Activated gamma-delta T cell treated with Interleukin-2 at 50 U/mL for 16 hours (primary cell): ENCODE measurements around the gene FGF14.

Experiments
- DNase-seq: peaks from one replicate; pipeline ENCODE4 v3.0.0-alpha.2; 2020

The FGF14 gene

GRCh38 chr13:102361113-102361512 lies 40.7 kb downstream of the FGF14 start:
- no peak for DNase-seq

- no peak for DNase-seq
Measured at GRCh38 chr13:102359264-102359663, 42.6 kb downstream of the FGF14 start.

GRCh38 chr13:102355251-102355650 lies 46.6 kb downstream of the FGF14 start:
- no peak for DNase-seq

DNA sequence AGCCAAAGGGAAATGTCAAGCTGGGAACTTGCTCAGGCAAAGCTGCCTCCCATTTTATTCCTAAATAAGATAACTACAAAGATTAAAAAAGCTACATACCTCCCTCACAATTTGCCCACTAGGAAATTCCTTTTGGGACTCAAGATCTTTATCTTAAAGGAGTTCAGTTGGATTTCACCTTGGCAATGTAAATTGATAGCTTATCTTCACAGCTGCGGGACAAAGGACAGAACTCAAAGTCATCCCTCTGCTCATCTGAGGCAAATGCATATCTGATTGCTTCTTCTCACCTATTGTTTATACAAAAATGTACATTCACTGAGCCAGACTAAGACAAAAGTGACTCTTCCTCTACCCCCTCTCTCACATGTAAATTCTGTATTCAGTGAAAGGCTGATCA lies 47.8 kb downstream of the FGF14 start:
- DNase-seq: no peak

DNA sequence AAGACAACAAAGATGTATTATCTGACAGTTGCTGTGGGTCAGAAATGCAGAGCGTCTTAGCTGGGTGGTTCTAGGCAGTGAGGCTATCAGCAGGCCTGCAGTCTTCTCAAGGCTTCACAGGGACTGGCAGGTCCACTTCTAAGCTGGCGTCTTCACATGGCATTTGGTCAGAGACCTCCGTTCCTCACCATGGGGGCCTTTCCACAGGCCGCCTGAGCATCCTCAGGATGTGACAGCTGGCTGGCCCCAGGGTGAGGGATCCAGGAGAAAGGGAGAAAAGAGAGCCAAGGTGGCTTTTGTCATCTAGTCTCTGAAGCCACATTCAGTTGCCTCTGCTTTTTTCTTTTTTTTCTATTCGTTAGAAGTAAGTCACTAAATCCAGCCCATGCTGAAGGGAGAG lies 50.3 kb downstream of the FGF14 start:
- no peak for DNase-seq

- no peak for DNase-seq
Measured at GRCh38 chr13:102347490-102347889, 54.4 kb downstream of the FGF14 start.

DNA sequence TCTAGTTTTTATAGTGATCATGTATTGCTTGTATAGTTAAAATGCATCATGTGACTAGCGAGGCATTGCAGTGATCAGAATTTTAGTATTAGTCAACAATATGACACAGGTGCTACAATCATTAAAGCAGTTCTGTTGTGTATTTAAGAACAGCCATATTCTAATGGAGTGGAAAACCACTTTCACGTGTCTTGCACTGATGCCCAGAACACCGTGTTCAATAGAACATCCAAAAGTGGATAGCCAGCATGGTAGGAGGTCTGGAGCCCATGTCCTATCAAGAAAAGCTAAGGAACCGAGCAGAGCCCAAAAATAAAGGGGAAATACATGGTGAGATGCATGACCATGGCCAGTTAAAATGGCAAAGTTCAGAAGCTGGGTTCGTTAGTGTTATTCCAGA lies 55.1 kb downstream of the FGF14 start:
- no peak for DNase-seq

- DNase-seq: no peak
Measured at GRCh38 chr13:102344410-102344809, 57.4 kb downstream of the FGF14 start.

GRCh38 chr13:102333320-102334198 lies 68.3 kb downstream of the FGF14 start:
- no peak for DNase-seq

GRCh38 chr13:102328909-102329308 lies 72.9 kb downstream of the FGF14 start:
- DNase-seq: no peak

GRCh38 chr13:102327119-102327617 lies 74.7 kb downstream of the FGF14 start:
- DNase-seq: no peak

- no peak for DNase-seq
Measured at GRCh38 chr13:102326381-102327118, 75.3 kb downstream of the FGF14 start.

DNA sequence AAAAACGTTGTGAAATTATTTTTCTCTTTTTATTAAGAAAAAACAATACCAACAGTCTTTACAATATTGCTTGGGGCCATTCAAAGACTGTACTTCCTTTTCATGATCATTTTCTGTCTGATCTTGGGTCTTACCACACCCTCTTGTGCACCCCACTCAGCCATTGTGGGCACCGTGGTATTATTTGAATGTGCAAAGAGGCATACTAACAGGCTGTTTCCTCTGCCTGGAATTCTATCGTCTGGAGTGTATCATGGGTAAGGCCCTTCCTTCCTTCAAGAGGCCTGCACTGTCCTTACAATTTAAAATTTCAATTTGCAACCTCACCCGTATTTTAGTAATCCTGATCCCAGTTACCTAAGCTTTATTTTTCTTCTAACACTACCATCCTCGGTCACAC lies 76.5 kb downstream of the FGF14 start:
- no peak for DNase-seq

DNA sequence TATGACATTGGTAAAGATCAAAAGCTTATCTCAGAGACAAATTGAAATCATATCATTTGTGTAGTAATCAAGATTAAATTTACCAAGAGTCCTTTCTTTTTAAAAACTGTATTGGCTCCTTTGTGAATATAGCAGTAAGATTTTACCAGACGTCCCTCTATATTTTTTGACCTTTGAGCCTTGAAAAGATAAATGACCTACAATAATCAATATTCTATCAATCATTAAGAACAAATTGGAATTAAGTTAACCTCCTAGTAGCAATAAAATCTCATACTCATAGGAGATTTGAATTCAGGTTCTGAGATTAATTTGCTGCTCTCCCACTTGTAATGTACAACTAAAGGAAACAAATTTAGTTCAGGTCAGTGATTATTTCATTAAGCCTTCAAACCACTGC lies 78.3 kb downstream of the FGF14 start:
- DNase-seq: no peak

DNA sequence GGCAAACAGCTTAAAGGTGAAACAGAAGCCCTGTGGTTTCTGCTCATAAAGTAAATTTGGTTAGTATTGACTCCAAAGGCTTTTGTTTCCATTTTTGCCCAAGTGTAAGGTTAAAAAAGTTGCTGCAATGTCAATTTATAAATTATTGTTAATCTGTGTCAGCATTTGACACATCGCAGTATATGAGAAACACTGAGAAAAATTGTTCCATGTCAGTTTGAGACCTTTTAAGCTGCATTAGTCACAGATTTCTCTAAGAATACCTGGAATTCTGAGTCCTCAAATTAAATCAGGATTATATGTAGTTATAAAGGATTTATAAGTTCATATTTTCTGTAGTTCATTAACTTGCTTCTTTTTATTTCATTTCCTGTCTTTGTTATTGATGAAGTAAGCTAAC lies 78.8 kb downstream of the FGF14 start:
- no peak for DNase-seq

DNA sequence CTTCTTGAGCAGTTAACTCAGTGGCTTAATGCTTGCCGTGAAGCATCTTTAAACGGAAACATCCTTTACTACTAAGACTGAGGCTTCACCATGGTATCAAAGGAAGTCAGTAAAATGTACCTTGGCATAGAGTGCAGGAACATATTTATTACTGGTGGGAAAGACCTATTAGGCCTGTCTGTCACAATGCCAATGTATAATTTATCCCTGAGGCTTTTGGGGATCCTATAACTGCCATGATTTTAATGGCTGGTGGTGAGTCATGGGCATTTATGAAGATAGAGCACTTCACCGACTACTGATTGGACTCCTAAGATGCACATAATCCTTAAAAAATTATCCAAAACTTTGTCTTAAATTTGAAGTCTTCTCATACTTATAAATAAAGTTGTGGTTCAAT lies 79.6 kb downstream of the FGF14 start:
- no peak for DNase-seq

GRCh38 chr13:102318233-102318632 lies 83.6 kb downstream of the FGF14 start:
- no peak for DNase-seq

GRCh38 chr13:102317593-102317992 lies 84.3 kb downstream of the FGF14 start:
- no peak for DNase-seq

DNA sequence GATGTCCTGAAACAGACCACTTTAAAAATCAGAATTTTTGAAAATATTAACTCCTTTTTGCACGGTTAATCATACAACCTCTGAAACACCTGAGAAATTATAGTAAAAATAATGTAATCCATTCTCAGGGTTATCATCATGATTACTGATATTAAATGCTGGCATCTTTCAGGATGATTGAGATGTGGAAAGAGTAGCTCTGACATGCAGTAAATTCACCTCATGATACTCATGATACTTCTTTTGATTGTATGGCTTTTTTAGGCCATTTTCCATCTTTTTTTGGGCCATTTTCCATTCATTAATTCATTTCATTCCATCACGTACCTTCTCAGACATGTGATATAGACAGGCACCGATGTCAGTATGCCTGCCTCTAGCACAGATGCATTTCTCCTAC lies 85.1 kb downstream of the FGF14 start:
- no peak for DNase-seq

DNA sequence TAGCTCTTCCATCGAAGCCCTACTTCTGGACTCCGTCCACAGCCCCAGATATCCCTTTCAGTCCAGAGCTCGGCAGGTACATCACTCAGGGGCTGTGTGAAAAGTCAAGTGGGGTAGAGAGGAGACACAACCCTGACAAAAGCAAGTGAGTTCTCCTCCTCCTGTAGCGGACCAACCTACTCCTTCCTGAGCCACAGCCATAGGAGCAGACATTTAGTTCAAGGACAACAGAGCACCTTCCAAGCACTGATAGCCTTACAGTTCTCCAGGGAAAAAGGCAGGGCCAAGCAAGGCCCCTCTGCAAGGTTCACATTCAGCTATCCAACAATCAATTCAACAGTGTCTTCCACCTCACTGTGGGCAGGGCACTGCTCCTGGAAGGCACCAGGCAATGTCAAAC lies 89.0 kb downstream of the FGF14 start:
- no peak for DNase-seq

DNA sequence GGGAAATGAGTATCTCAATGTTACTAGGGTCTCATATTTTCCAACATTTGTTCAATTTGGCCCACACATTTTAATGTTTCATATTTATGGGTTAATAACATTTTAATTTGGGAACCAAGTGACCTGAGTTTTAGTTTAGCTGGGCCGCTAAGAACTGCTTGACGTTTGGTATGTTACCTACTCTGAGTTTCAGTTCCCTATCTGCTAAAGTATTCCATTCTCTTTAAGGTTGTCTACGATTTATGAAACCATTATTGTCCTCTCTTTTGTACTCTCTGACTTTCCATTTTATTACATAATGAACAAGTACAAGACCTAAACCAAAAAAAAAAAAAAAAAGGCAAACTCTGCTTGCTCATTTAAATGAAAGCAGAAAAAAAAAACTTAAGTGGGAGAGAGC lies 89.9 kb downstream of the FGF14 start:
- DNase-seq: no peak

- DNase-seq: no peak
Measured at GRCh38 chr13:102311419-102311796, 90.4 kb downstream of the FGF14 start.

DNA sequence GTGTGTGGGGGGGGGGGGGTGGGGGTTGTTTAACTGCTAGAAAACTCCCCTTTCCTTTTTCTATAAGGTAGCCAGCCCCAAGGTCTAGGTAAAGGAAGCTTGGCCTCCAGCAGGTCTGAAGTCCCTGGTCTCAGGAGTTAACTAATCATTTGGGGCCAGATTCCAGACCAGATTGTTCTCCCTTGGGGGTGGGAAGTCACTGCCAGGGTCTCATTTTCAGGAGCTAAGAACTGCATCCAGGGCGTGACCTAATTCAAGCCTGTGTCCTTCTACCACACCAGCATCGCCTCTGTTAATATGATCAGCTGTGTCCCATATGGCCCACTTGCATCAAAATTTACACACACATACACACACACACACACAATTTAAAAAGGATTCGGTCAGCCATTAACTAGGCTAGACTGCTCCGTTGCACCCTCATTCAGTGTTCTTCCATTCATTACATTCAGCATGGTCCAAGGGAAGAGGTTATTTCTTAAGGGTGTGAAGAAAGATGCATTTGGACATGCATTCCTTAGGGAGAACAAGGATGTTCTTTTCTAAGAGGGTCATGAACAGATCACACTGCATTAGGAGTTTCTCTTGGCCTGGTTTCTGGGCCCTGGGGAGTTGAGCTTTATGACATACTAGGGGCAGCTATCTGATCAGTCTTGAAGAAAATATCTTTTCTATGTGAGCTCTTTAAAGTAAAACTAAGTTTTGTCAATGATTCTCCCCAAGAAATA lies 91.0 kb downstream of the FGF14 start:
- DNase-seq: no peak

- no peak for DNase-seq
Measured at GRCh38 chr13:102309110-102309509, 92.7 kb downstream of the FGF14 start.
